DND-41 (cell line): Measurements from ENCODE around the gene APC2.
A peak's percentile ranks its signal among the peaks of the same experiment; 100 is the strongest.
"Not testable (repeated sequence)": the region's sequence is repeated elsewhere in the genome, so short reads cannot be mapped to it uniquely, and the experiment has no call there.

Experiments used
- ATAC-seq: fragments of 200-7000 bp; cut with Tn5 transposase; 3 replicates; pipeline ENCODE4 v1.9.1; 2021; ENCODE audit warnings: low read depth; ENCODE audit not compliant: insufficient read depth
- DNase-seq: peaks from one replicate; pipeline ENCODE4 v3.0.0-alpha.2; 2020
- H2AFZ ChIP-seq: 2 replicates; pipeline ENCODE4 v1.6.0; 2012; ENCODE audit warnings: low read depth, low read length
- H3K27ac ChIP-seq: 2 replicates; pipeline ENCODE4 v1.5.1; 2012; ENCODE audit warnings: low read length, inconsistent platforms
- H3K27me3 ChIP-seq: fragments of 200-600 bp; sonication (generic); 2 replicates; pipeline ENCODE4 v1.6.0; 2012; ENCODE audit warnings: low read length, mild to moderate bottlenecking, inconsistent platforms; ENCODE audit not compliant: insufficient read depth, poor library complexity
- H3K36me3 ChIP-seq: 2 replicates; pipeline ENCODE4 v1.5.1; 2012; ENCODE audit warnings: low read length, inconsistent platforms; ENCODE audit not compliant: insufficient read depth
- H3K4me1 ChIP-seq: 2 replicates; pipeline ENCODE4 v1.5.1; 2012; ENCODE audit warnings: mild to moderate bottlenecking, low read length; ENCODE audit not compliant: insufficient read depth
- H3K4me2 ChIP-seq: 2 replicates; pipeline ENCODE4 v1.6.0; 2012; ENCODE audit warnings: mild to moderate bottlenecking, moderate library complexity, low read length, inconsistent platforms; ENCODE audit not compliant: insufficient read depth
- H3K4me3 ChIP-seq, 2 experiments: fragments of 200-600 bp in 1 of 2; shearing (Covaris generic) in 1 of 2; 2 replicates each; pipeline ENCODE4 v1.5.1; 2012 to 2016; ENCODE audit warnings: inconsistent platforms in 2 of 2, low read length in 2 of 2, mild to moderate bottlenecking in 2 of 2, low read depth in 1 of 2, moderate library complexity in 1 of 2
- H3K79me2 ChIP-seq: 2 replicates; pipeline ENCODE4 v1.6.0; 2012; ENCODE audit warnings: low read length, inconsistent platforms; ENCODE audit not compliant: insufficient read depth
- H3K9ac ChIP-seq: 2 replicates; pipeline ENCODE4 v1.6.0; 2012; ENCODE audit warnings: low read depth, mild to moderate bottlenecking, inconsistent platforms, low read length, moderate library complexity
- H3K9me3 ChIP-seq: 2 replicates; pipeline ENCODE4 v1.5.1; 2012; ENCODE audit warnings: low read length, moderate library complexity, mild to moderate bottlenecking, inconsistent platforms; ENCODE audit not compliant: insufficient read depth, severe bottlenecking
- H4K20me1 ChIP-seq: 2 replicates; pipeline ENCODE4 v1.6.0; 2012; ENCODE audit warnings: low read length; ENCODE audit not compliant: insufficient read depth
- EZH2 ChIP-seq: IDR thresholded peaks from 3 replicates; pipeline ENCODE4 v1.6.1; 2012; ENCODE audit warnings: borderline replicate concordance, low read depth, mild to moderate bottlenecking, moderate library complexity, low read length, inconsistent platforms; ENCODE audit not compliant: severe bottlenecking
- TF ChIP-seq, protein P1 (sequence below): IDR thresholded peaks from 2 replicates; pipeline ENCODE4 v1.5.1; 2012; ENCODE audit warnings: borderline replicate concordance, low read length, moderate library complexity, mild to moderate bottlenecking; ENCODE audit not compliant: poor library complexity, severe bottlenecking; ENCODE audit errors: extremely low read depth

APC2 gene

GRCh38 chr19:1475751-1476437, 26.0 kb downstream of the APC2 start:
- ATAC-seq (no peak), DNase-seq (no peak)
- H3K36me3 ChIP-seq, result peaks cover 24% of the 10 kb centered on the region
- H3K9ac ChIP-seq, result no peak overlapping the region
- H3K4me2 ChIP-seq, result no peak overlapping the region
- peaks cover 43% of the 10 kb centered on the region for H3K4me1 ChIP-seq
- no peaks in the 10 kb centered on the region for H3K27me3 ChIP-seq
- H2AFZ ChIP-seq, result no peak overlapping the region
- peaks cover 71% of the 10 kb centered on the region for H4K20me1 ChIP-seq
- TF ChIP-seq EZH2, result no peak
- TF ChIP-seq, protein P1, sequence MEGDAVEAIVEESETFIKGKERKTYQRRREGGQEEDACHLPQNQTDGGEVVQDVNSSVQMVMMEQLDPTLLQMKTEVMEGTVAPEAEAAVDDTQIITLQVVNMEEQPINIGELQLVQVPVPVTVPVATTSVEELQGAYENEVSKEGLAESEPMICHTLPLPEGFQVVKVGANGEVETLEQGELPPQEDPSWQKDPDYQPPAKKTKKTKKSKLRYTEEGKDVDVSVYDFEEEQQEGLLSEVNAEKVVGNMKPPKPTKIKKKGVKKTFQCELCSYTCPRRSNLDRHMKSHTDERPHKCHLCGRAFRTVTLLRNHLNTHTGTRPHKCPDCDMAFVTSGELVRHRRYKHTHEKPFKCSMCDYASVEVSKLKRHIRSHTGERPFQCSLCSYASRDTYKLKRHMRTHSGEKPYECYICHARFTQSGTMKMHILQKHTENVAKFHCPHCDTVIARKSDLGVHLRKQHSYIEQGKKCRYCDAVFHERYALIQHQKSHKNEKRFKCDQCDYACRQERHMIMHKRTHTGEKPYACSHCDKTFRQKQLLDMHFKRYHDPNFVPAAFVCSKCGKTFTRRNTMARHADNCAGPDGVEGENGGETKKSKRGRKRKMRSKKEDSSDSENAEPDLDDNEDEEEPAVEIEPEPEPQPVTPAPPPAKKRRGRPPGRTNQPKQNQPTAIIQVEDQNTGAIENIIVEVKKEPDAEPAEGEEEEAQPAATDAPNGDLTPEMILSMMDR, result no peak
- no peak overlapping the region for H3K27ac ChIP-seq
- H3K79me2 ChIP-seq, result peaks cover 45% of the 10 kb centered on the region
- H3K4me3 ChIP-seq, result no peak overlapping the region
- no peaks in the 10 kb centered on the region for H3K9me3 ChIP-seq

GRCh38 chr19:1477056-1477455, 27.1 kb downstream of the APC2 start:
- Histone ChIP-seq H3K4me1 (peaks cover 31% of the 10 kb centered on the region), H3K9ac (peak overlapping the region; percentile 92; the same call in 1 of the 2 replicates), H3K4me3 (peak overlapping the region in 1 of 2 experiments; percentile 98; a peak in 1 of 4 replicates), H4K20me1 (peaks cover 60% of the 10 kb centered on the region), H3K79me2 (peaks cover 45% of the 10 kb centered on the region), H3K36me3 (peaks cover 24% of the 10 kb centered on the region), H3K4me2 (peak overlapping the region; percentile 99)
- ATAC-seq, H3K27ac ChIP-seq, H2AFZ ChIP-seq, H3K9me3 ChIP-seq, H3K27me3 ChIP-seq, DNase-seq: not testable (repeated sequence)

DNA sequence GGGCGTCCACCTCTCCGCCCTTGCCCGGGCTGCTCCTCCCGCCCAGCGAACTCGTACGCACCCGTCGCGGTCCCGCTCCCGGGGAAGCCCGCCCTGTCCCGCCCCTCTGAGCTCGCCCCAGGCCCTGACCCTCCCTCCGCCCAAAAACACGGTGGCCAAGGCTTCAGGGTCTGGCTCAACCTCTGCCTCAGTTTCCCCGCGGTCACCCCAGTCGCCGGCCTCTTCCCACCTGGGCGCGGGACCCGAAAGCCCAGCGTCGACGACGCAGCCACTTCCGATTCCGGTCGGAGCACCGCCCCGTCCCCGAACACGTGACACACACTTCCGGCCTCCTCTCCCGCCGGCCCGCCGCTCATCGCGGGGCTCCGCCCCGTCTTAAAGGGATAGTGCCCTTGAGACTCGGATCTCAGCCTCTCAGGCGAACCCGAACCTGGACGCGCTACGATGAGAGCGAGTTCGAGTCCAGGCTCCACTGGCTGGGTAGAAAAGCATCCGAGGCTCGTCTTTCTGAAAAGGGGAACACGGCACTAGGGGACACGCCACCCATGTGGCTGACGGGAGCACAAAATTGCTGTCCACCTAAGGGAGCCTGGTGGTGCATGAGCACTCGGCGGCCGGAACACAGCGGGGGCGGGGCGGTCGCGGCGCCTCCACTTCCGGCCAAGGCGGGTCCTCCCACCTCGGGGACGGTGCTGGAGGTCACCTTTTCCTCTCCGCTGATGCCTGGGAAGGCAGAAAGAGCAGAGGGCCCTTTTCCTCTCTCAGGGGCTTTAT, 29.2 kb downstream of the APC2 start, which contains the start of gene C19orf25:
TSS of gene C19orf25 (minus strand) at position 282 of the 774 bp plus-strand sequence. CDS start 312 bp downstream, outside the sequence.
- H3K27ac ChIP-seq, result peak within 1 kb of the TSS; percentile 98
- peaks cover 40% of the 10 kb centered on the region for H3K79me2 ChIP-seq
- DNase-seq, result peak; percentile 95
- peak; percentile 94 for ATAC-seq
- H3K4me1 ChIP-seq, result peaks cover 28% of the 10 kb centered on the region
- H3K27me3 ChIP-seq, result no peaks in the 10 kb centered on the region
- TF ChIP-seq, protein P1, result no peak
- no peak for TF ChIP-seq EZH2
- peak within 1 kb of the TSS; percentile 92 for H3K9ac ChIP-seq
- H3K4me3 ChIP-seq, result peak within 1 kb of the TSS; percentile 89 to 98
- peaks cover 39% of the 10 kb centered on the region for H4K20me1 ChIP-seq
- no peaks in the 10 kb centered on the region for H3K9me3 ChIP-seq
- peaks cover 24% of the 10 kb centered on the region for H3K36me3 ChIP-seq
- peak within 1 kb of the TSS; percentile 99 for H3K4me2 ChIP-seq
- H2AFZ ChIP-seq, result peak within 1 kb of the TSS; percentile 100
